HCT116 (cell line): ENCODE measurements around the gene BABAM2. TPM values are rescaled to one million over a fixed set of nuclear protein-coding genes. Genes with fewer than 3 reads are reported as not detected.
"Not testable (repeated sequence)": the region's sequence is repeated elsewhere in the genome, so short reads cannot be mapped to it uniquely, and the experiment has no call there.

Experiments used
- ATAC-seq: fragments of 200-7000 bp; cut with Tn5 transposase; 2 replicates; pipeline ENCODE4 v1.9.1; 2020; ENCODE audit warnings: mild to moderate bottlenecking, moderate library complexity
- BruUV-seq: library from RNA; stranded (reverse); fragments of 400-500 nt; replicated peaks from 2 replicates; lab custom pipeline; 2021; lab: Mats Ljungman, UMichigan
- CTCF ChIA-PET: fragments of 300-600 bp; sonication (Branson Sonifier 250); formaldehyde crosslinking; loops from one replicate; lab custom pipeline; 2021; ENCODE audit warnings: antibody characterized with exemption; lab: Charles Lee
- POLR2A ChIA-PET: fragments of 300-600, 350-600 bp; sonication (Branson Sonifier 250); formaldehyde crosslinking; loops from one replicate; lab custom pipeline; 2021; ENCODE audit warnings: antibody characterized with exemption; lab: Charles Lee
- RAD21 ChIA-PET, 2 experiments: fragments of 300-600 bp; sonication (Branson Sonifier 250); formaldehyde crosslinking; loops; one replicate each; lab custom pipeline; 2023; ENCODE audit warnings: low total read pairs in 2 of 2; ENCODE audit not compliant: uncharacterized antibody in 2 of 2, unreplicated experiment in 2 of 2, low non-redundant PET in 1 of 2; lab: Charles Lee
- DNase-seq: peaks from one replicate; pipeline ENCODE4 v3.0.0-alpha.2; 2010; ENCODE audit warnings: low read depth, low spot score
- H2AFZ ChIP-seq: fragments of 200-600 bp; shearing (Covaris generic), sonication (generic); 2 replicates; pipeline ENCODE4 v1.6.1; 2017; ENCODE audit warnings: low read depth, mixed run types, mixed read lengths, antibody characterized with exemption, low read length; ENCODE audit not compliant: poor library complexity, severe bottlenecking
- H3K27ac ChIP-seq: 2 replicates; pipeline ENCODE4 v1.5.1; 2012; ENCODE audit warnings: low read depth, low read length
- H3K27me3 ChIP-seq: fragments of 200-600 bp; sonication (generic); 2 replicates; pipeline ENCODE4 v1.6.1; 2016; ENCODE audit warnings: mixed run types, low read length, mixed read lengths; ENCODE audit not compliant: insufficient read depth
- H3K36me3 ChIP-seq, 2 experiments: fragments of 200-500 bp in 1 of 2; fragments of 200-600 bp in 1 of 2; sonication (Bioruptor generic) in 1 of 2; sonication (generic) in 1 of 2; 2 replicates each; pipeline versions ENCODE4 v1.5.1 to v1.6.1; 2014 to 2016; ENCODE audit warnings: low read length in 2 of 2, inconsistent platforms in 1 of 2, mixed read lengths in 1 of 2, mixed run types in 1 of 2; ENCODE audit not compliant: insufficient read depth in 2 of 2, control insufficient read depth in 1 of 2
- H3K4me1 ChIP-seq, 2 experiments: fragments of 200-600 bp in 1 of 2; sonication (generic) in 1 of 2; 2 replicates each; pipeline versions ENCODE4 v1.5.1 to v1.6.1; 2012 to 2017; ENCODE audit warnings: low read length in 2 of 2, inconsistent platforms in 1 of 2, mild to moderate bottlenecking in 1 of 2, mixed read lengths in 1 of 2, mixed run types in 1 of 2, moderate library complexity in 1 of 2; ENCODE audit not compliant: insufficient read depth in 2 of 2, control insufficient read depth in 1 of 2
- H3K4me2 ChIP-seq: fragments of 200-600 bp; sonication (generic); 2 replicates; pipeline ENCODE4 v1.6.1; 2017; ENCODE audit warnings: mixed run types, low read length, mixed read lengths
- H3K4me3 ChIP-seq, 2 experiments: fragments of 200-600 bp in 1 of 2; sonication (generic) in 1 of 2; replicated peaks in 1 of 2; 2 replicates each; pipeline ENCODE4 v1.5.1; 2011 to 2016; ENCODE audit warnings: low read length in 2 of 2, control low read depth in 1 of 2, low read depth in 1 of 2, mild to moderate bottlenecking in 1 of 2, mixed read lengths in 1 of 2, mixed run types in 1 of 2
- H3K79me2 ChIP-seq: fragments of 200-600 bp; sonication (generic); 2 replicates; pipeline ENCODE4 v1.6.1; 2017; ENCODE audit warnings: mild to moderate bottlenecking, mixed run types, low read length, moderate library complexity, mixed read lengths; ENCODE audit not compliant: insufficient read depth
- H3K9ac ChIP-seq: fragments of 200-600 bp; sonication (generic); 2 replicates; pipeline ENCODE4 v1.6.1; 2016; ENCODE audit warnings: low read length, mixed read lengths
- H3K9me2 ChIP-seq: fragments of 200-600 bp; sonication (generic), shearing (Covaris generic); 2 replicates; pipeline ENCODE4 v1.6.1; 2017; ENCODE audit warnings: mixed run types, mild to moderate bottlenecking, moderate library complexity; ENCODE audit not compliant: insufficient read depth
- H3K9me3 ChIP-seq, 2 experiments: fragments of 200-500 bp in 1 of 2; fragments of 200-600 bp in 1 of 2; sonication (Bioruptor generic) in 1 of 2; sonication (generic) in 1 of 2; 2 replicates each; pipeline ENCODE4 v1.6.1; 2014 to 2017; ENCODE audit warnings: low read length in 2 of 2, mixed read lengths in 2 of 2, inconsistent platforms in 1 of 2, low read depth in 1 of 2, mild to moderate bottlenecking in 1 of 2, mixed run types in 1 of 2, moderate library complexity in 1 of 2; ENCODE audit not compliant: control insufficient read depth in 1 of 2, insufficient read depth in 1 of 2
- H4K20me1 ChIP-seq: fragments of 200-600 bp; sonication (generic), shearing (Covaris generic); 2 replicates; pipeline ENCODE4 v1.6.1; 2017; ENCODE audit warnings: mixed run types, mild to moderate bottlenecking, moderate library complexity; ENCODE audit not compliant: insufficient read depth
- CTCF ChIP-seq, 3 experiments: fragments of 200-600 bp in 1 of 3; sonication (generic) in 1 of 3; IDR thresholded peaks in 2 of 3; conservative IDR thresholded peaks in 1 of 3; 2 replicates each; pipeline ENCODE4 v1.5.1; 2012 to 2017; ENCODE audit warnings: low read depth in 2 of 3, low read length in 2 of 3, antibody characterized with exemption in 1 of 3, borderline replicate concordance in 1 of 3, control low read depth in 1 of 3, mild to moderate bottlenecking in 1 of 3, mixed read lengths in 1 of 3, mixed run types in 1 of 3, moderate library complexity in 1 of 3; ENCODE audit not compliant: insufficient read depth in 1 of 3
- JUND ChIP-seq: IDR thresholded peaks from 2 replicates; pipeline ENCODE4 v1.6.1; 2012
- MAX ChIP-seq: IDR thresholded peaks from 2 replicates; pipeline ENCODE4 v1.6.1; 2012
- ZFX ChIP-seq: fragments of 450-650 bp; IDR thresholded peaks from 2 replicates; pipeline ENCODE4 v1.6.1; 2017
- intact Hi-C: fragments of 100-400 bp; cut with micrococcal nuclease; formaldehyde crosslinking; loops from 2 replicates; pipeline ENCODE4 v1.10.0; 2022
- total RNA-seq: library from RNA; stranded (reverse); gene quantifications from one replicate; pipeline ENCODE4 v1.2.1, GENCODE V29; 2021; ENCODE audit not compliant: unreplicated experiment

BABAM2 gene
- total RNA-seq, 1 experiment from 2014 or later, result 23.8 TPM

GRCh38 chr2:28370354-28370753, 479.8 kb downstream of the BABAM2 start:
- intact Hi-C loops, result no loop called here

GRCh38 chr2:28371728-28372127, 481.2 kb downstream of the BABAM2 start:
- RAD21 ChIA-PET, ATAC-seq, BruUV-seq: not testable (repeated sequence)

More at GRCh38 chr2:28370354-28370753, 479.8 kb downstream of the BABAM2 start:
- H3K27me3 ChIP-seq, result no peaks in the 10 kb centered on the region
- no TSS peak for BruUV-seq
- no peaks in the 10 kb centered on the region for H4K20me1 ChIP-seq
- no peaks in the 10 kb centered on the region for H3K9me3 ChIP-seq
- no peaks in the 10 kb centered on the region for H3K9me2 ChIP-seq
- TF ChIP-seq ZFX (no peak), CTCF (IDR thresholded peaks at IDR 0.05 in 2 of 3, conservative IDR thresholded peaks at IDR 0.05 in 1 of 3; ENCODE audit: borderline replicate concordance in 1 of 3, insufficient read depth in 1 of 3, low read depth in 2 of 3, low read length in 2 of 3) (no peak), MAX (no peak), JUND (no peak)
- ChIA-PET CTCF (no interaction called here), RAD21 (no interaction called here), POLR2A (no interaction called here)
- H3K4me2 ChIP-seq, result no peak overlapping the region
- no peaks in the 10 kb centered on the region for H3K36me3 ChIP-seq
- ATAC-seq, result no peak
- no peak overlapping the region for H2AFZ ChIP-seq
- H3K79me2 ChIP-seq, result no peaks in the 10 kb centered on the region
- H3K27ac ChIP-seq, result no peak overlapping the region
- no peak overlapping the region for H3K9ac ChIP-seq
- no peak overlapping the region for H3K4me3 ChIP-seq
- DNase-seq, result no peak
- peaks cover 0 to 9% of the 10 kb centered on the region in 2 experiments; a peak in 2 of 4 replicates for H3K4me1 ChIP-seq

More at GRCh38 chr2:28371728-28372127, 481.2 kb downstream of the BABAM2 start:
- H2AFZ ChIP-seq, POLR2A ChIA-PET, H3K9me3 ChIP-seq, H3K4me1 ChIP-seq, H3K9ac ChIP-seq, DNase-seq, H3K27ac ChIP-seq, H3K4me3 ChIP-seq, CTCF ChIA-PET, H3K9me2 ChIP-seq, H3K36me3 ChIP-seq, intact Hi-C loops, H3K4me2 ChIP-seq, H3K79me2 ChIP-seq, H3K27me3 ChIP-seq, H4K20me1 ChIP-seq: not testable (repeated sequence)
